ENCODE data around the gene MAML3. TPM values are rescaled to one million over a fixed set of nuclear protein-coding genes. Genes with fewer than 3 reads are reported as not detected.

Gene MAML3
- total and polyA plus RNA-seq, 2 donors = 4.3 to 5.2 TPM

DNA sequence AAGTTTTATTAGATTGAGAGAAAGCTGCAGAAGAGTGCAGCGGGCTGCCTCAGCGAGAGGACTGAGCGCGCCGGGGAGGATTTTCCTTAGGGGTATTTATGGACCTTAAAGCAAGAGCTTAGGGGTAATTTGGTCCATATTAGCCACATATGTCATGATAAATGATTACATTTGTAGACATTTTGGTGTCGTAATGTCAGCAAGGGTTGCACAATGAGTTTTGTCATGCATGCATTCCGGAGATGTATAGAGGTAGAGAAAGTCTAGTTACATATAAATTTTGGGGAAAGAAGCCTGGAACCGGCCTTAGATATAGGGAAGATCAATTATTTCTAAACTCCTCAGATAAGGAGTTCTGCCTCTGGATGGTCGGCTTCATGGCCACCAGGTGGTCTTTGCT, 478.3 kb downstream of the MAML3 start:
- no peak for DNase-seq (ENCODE audit: low read depth in 6 of 9, low spot score in 9 of 9)
- WGBS = 98% methylated on average over 9 of the region's 9 CpGs
- Histone ChIP-seq H3K4me1 (ENCODE audit: control insufficient read depth in 2 of 2, insufficient read depth in 2 of 2, low read length in 2 of 2) (no peaks in the 10 kb centered on the region), H3K27me3 (ENCODE audit: control insufficient read depth in 2 of 2, insufficient read depth in 1 of 2, low read length in 1 of 2) (no peaks in the 10 kb centered on the region), H3K27ac (ENCODE audit: low read depth in 1 of 2, low read length in 1 of 2) (no peak overlapping the region), H3K4me3 (ENCODE audit: low read length in 2 of 2) (no peak overlapping the region), H3K36me3 (ENCODE audit: control insufficient read depth in 2 of 2, insufficient read depth in 2 of 2, low read length in 1 of 2) (peaks cover 0 to 12% of the 10 kb centered on the region in 2 donors), H3K9me3 (ENCODE audit: control insufficient read depth in 2 of 2, insufficient read depth in 1 of 2, low read length in 1 of 2) (no peaks in the 10 kb centered on the region)

DNA sequence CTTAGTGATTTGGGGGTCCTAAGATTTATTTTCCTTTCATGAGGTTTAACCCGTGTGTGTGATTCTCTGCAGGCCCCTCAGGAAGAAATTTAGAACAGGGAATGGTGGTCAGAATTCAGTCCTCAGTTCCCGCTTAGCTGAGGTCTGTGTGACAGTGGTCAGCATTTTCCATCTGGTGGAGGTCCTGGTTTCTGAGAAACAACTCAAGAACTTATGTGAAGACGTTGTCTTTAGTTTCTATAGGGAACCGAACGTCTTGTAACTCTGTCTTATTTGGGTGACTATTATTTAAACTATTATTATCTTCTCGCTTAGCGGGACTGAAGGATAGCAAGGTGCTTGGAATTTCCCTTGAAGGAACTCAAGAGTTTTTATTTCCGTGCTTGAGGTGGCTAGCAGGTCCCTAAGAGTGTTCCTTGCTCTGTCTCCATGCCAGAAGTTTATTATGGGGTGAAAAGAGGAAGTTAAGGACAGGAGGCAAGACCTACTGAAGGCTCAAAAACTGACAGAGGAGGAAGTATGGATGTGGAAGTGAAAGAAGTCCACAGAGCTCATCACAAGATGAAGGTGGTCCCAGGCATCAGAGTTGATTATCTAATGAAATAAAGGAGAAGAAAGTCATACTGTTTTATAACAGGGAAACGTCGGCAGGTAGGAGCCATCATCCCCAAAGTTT, 479.0 kb downstream of the MAML3 start:
- Histone ChIP-seq H3K9me3 (ENCODE audit: control insufficient read depth in 2 of 2, insufficient read depth in 1 of 2, low read length in 1 of 2) (no peaks in the 10 kb centered on the region), H3K27ac (ENCODE audit: low read depth in 1 of 2, low read length in 1 of 2) (no peak overlapping the region), H3K4me1 (ENCODE audit: control insufficient read depth in 2 of 2, insufficient read depth in 2 of 2, low read length in 2 of 2) (peaks cover 0 to under 1% of the 10 kb centered on the region in 2 donors), H3K27me3 (ENCODE audit: control insufficient read depth in 2 of 2, insufficient read depth in 1 of 2, low read length in 1 of 2) (no peaks in the 10 kb centered on the region), H3K36me3 (ENCODE audit: control insufficient read depth in 2 of 2, insufficient read depth in 2 of 2, low read length in 1 of 2) (peaks cover 0 to 12% of the 10 kb centered on the region in 2 donors), H3K4me3 (ENCODE audit: low read length in 2 of 2) (no peak overlapping the region)
- WGBS = 85% methylated on average over 10 of the region's 10 CpGs
- DNase-seq (ENCODE audit: low read depth in 6 of 9, low spot score in 9 of 9) = peak in 1 of 9 donors; percentile 27

DNA sequence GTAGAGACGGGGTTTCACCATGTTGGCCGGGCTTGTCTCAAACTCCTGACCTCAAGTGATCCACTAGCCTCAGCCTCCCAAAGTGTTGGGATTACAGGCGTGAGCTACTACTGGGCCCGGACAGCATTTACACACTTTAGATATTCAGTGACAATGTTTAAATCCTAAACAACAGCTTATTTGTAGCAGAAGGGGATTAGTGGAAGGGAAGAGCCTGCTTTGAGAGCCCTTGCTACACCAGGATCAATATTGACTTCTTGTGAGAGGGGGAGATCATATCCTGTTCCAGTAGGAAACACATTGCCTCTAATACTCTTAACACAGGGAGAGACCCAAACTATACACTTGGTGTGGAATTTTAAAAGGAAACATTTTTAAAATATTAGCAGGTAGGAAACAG, 481.3 kb downstream of the MAML3 start:
- 97% methylated on average over 4 of the region's 4 CpGs for WGBS
- H3K4me1 ChIP-seq (ENCODE audit: control insufficient read depth in 2 of 2, insufficient read depth in 2 of 2, low read length in 2 of 2) = peaks cover 0 to 13% of the 10 kb centered on the region in 2 donors
- no peak for DNase-seq (ENCODE audit: low read depth in 6 of 9, low spot score in 9 of 9)
- no peaks in the 10 kb centered on the region for H3K27me3 ChIP-seq (ENCODE audit: control insufficient read depth in 2 of 2, insufficient read depth in 1 of 2, low read length in 1 of 2)
- no peak overlapping the region for H3K27ac ChIP-seq (ENCODE audit: low read depth in 1 of 2, low read length in 1 of 2)
- no peaks in the 10 kb centered on the region for H3K9me3 ChIP-seq (ENCODE audit: control insufficient read depth in 2 of 2, insufficient read depth in 1 of 2, low read length in 1 of 2)
- peaks cover 0 to 4% of the 10 kb centered on the region in 2 donors for H3K36me3 ChIP-seq (ENCODE audit: control insufficient read depth in 2 of 2, insufficient read depth in 2 of 2, low read length in 1 of 2)
- no peak overlapping the region for H3K4me3 ChIP-seq (ENCODE audit: low read length in 2 of 2)

DNA sequence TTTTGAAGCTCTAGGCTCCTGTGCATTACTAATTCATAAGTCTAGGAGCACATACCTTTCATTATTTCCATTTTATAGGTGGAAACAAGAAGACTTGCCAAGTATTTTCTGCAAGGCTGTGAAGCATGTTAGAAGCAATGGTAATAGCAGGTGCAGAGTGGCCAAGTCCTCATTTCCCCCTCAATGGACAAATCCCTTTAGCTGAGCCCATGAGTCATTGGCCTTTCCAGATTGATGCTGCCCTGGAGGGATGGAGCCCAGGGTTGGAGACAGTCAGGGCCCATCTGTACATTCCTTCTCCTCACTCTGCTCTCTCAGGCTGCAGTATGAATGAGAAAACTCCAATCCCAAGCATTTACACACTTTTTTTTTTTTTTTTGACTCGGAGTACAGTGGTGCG, 481.8 kb downstream of the MAML3 start:
- H3K9me3 ChIP-seq (ENCODE audit: control insufficient read depth in 2 of 2, insufficient read depth in 1 of 2, low read length in 1 of 2) = no peaks in the 10 kb centered on the region
- no peak overlapping the region for H3K27ac ChIP-seq (ENCODE audit: low read depth in 1 of 2, low read length in 1 of 2)
- no peaks in the 10 kb centered on the region for H3K27me3 ChIP-seq (ENCODE audit: control insufficient read depth in 2 of 2, insufficient read depth in 1 of 2, low read length in 1 of 2)
- WGBS = 98% methylated on average over 2 of the region's 2 CpGs
- H3K36me3 ChIP-seq (ENCODE audit: control insufficient read depth in 2 of 2, insufficient read depth in 2 of 2, low read length in 1 of 2) = peaks cover 0 to 4% of the 10 kb centered on the region in 2 donors
- DNase-seq (ENCODE audit: low read depth in 6 of 9, low spot score in 9 of 9) = no peak
- peaks cover 0 to 18% of the 10 kb centered on the region in 2 donors for H3K4me1 ChIP-seq (ENCODE audit: control insufficient read depth in 2 of 2, insufficient read depth in 2 of 2, low read length in 2 of 2)
- H3K4me3 ChIP-seq (ENCODE audit: low read length in 2 of 2) = no peak overlapping the region

DNA sequence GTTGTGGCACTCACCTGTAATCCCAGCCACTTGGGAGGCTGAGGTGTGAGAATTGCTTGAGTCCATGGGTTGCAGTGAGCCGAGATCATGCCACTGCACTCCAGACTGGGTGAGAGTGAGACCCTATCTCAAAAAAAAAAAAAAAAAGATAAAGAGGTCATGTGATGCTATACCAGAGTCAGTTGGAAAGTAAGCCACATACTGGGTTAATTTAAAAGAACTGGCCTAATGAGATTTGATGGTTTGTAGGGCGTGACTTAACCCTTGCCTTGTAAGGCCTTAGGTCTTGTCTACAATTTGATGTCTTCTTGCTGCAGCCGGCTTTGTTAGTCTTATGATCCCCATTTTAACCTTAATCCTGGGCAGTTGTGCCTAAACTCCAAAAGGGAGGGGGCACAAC, 483.2 kb downstream of the MAML3 start:
- Histone ChIP-seq H3K9me3 (ENCODE audit: control insufficient read depth in 2 of 2, insufficient read depth in 1 of 2, low read length in 1 of 2) (no peaks in the 10 kb centered on the region), H3K27me3 (ENCODE audit: control insufficient read depth in 2 of 2, insufficient read depth in 1 of 2, low read length in 1 of 2) (no peaks in the 10 kb centered on the region), H3K36me3 (ENCODE audit: control insufficient read depth in 2 of 2, insufficient read depth in 2 of 2, low read length in 1 of 2) (peaks cover 0 to 4% of the 10 kb centered on the region in 2 donors), H3K27ac (ENCODE audit: low read depth in 1 of 2, low read length in 1 of 2) (no peak overlapping the region), H3K4me3 (ENCODE audit: low read length in 2 of 2) (no peak overlapping the region), H3K4me1 (ENCODE audit: control insufficient read depth in 2 of 2, insufficient read depth in 2 of 2, low read length in 2 of 2) (peaks cover 0 to 29% of the 10 kb centered on the region in 2 donors)
- WGBS = over 99% methylated on average over 3 of the region's 3 CpGs
- no peak for DNase-seq (ENCODE audit: low read depth in 6 of 9, low spot score in 9 of 9)

DNA sequence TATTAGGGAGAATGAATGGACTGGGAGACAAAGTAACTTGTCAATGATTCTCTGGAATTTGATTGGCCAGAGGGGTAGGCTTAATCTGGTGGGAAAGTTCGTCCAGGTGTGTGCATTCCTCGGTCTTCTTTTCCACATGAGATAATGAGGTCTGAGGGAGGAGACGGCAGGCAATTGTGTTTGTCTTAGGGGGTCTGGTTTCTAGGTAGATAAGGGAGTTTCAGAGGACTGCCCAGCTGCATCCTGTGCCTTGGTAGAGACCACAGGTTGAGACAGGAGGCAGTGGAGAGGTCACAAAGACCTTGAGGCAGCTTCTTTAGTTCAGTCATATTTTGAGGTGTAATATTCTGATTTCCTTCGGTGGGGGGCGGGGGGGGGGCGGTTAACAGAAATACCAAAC, 484.1 kb downstream of the MAML3 start:
- Histone ChIP-seq H3K27me3 (ENCODE audit: control insufficient read depth in 2 of 2, insufficient read depth in 1 of 2, low read length in 1 of 2) (no peaks in the 10 kb centered on the region), H3K27ac (ENCODE audit: low read depth in 1 of 2, low read length in 1 of 2) (no peak overlapping the region), H3K4me3 (ENCODE audit: low read length in 2 of 2) (no peak overlapping the region), H3K9me3 (ENCODE audit: control insufficient read depth in 2 of 2, insufficient read depth in 1 of 2, low read length in 1 of 2) (no peaks in the 10 kb centered on the region), H3K36me3 (ENCODE audit: control insufficient read depth in 2 of 2, insufficient read depth in 2 of 2, low read length in 1 of 2) (peaks cover 0 to 4% of the 10 kb centered on the region in 2 donors), H3K4me1 (ENCODE audit: control insufficient read depth in 2 of 2, insufficient read depth in 2 of 2, low read length in 2 of 2) (peaks cover 3 to 37% of the 10 kb centered on the region in 2 donors)
- no peak for DNase-seq (ENCODE audit: low read depth in 6 of 9, low spot score in 9 of 9)
- WGBS = 40% methylated on average over 6 of the region's 6 CpGs

DNA sequence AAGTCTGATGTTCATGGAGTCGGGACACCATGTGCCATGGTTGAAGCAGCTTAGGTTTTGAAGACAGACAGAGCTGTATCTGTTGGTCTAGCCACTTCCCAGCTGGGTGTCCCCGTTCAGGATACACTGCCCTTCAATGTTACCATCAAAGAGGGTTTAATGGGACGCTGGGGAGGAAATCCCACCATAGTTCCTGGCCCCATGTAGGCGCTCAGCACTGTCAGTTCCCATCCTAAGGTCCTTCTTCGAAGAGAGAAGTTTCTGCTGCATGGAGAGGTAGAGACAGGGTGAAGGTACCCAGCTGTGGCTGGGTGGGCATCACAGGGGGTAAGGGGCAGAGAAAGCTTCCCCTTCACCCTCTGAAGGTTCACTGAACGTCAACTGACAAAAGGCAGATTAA, 484.6 kb downstream of the MAML3 start:
- 88% methylated on average over 6 of the region's 6 CpGs for WGBS
- no peak for DNase-seq (ENCODE audit: low read depth in 6 of 9, low spot score in 9 of 9)
- H3K27me3 ChIP-seq (ENCODE audit: control insufficient read depth in 2 of 2, insufficient read depth in 1 of 2, low read length in 1 of 2) = no peaks in the 10 kb centered on the region
- no peak overlapping the region for H3K27ac ChIP-seq (ENCODE audit: low read depth in 1 of 2, low read length in 1 of 2)
- H3K36me3 ChIP-seq (ENCODE audit: control insufficient read depth in 2 of 2, insufficient read depth in 2 of 2, low read length in 1 of 2) = peaks cover 0 to 4% of the 10 kb centered on the region in 2 donors
- no peak overlapping the region for H3K4me3 ChIP-seq (ENCODE audit: low read length in 2 of 2)
- peaks cover 3 to 38% of the 10 kb centered on the region in 2 donors for H3K4me1 ChIP-seq (ENCODE audit: control insufficient read depth in 2 of 2, insufficient read depth in 2 of 2, low read length in 2 of 2)
- no peaks in the 10 kb centered on the region for H3K9me3 ChIP-seq (ENCODE audit: control insufficient read depth in 2 of 2, insufficient read depth in 1 of 2, low read length in 1 of 2)

DNA sequence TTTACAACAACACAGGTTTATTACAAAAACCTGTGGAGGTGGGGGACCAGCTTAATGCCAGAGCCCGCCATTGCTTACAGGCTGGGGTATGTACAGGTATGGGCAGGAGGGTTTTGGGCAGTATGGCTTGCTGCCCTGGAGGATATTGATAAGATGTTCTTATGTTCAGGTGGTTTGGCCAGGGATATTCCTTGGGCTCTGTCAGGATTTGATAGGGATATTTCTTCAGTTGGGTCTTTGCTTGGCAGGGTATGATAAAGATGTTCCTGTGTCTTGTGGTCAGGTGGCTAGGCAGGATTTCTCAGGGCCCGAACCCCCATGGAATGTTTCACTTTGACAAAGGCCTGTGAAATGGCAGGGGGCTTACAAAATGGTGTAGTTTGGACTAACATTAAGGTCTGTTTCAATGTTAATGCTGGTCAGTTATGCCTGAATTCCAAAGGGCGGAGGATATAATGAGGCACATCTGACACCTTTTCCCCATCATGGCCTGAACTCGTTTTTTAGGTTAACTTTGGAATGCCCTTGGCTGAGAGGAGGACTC, 485.3 kb downstream of the MAML3 start:
- Histone ChIP-seq H3K36me3 (ENCODE audit: control insufficient read depth in 2 of 2, insufficient read depth in 2 of 2, low read length in 1 of 2) (peaks cover 0 to 3% of the 10 kb centered on the region in 2 donors), H3K4me1 (ENCODE audit: control insufficient read depth in 2 of 2, insufficient read depth in 2 of 2, low read length in 2 of 2) (peaks cover 3 to 38% of the 10 kb centered on the region in 2 donors), H3K27ac (ENCODE audit: low read depth in 1 of 2, low read length in 1 of 2) (no peak overlapping the region), H3K27me3 (ENCODE audit: control insufficient read depth in 2 of 2, insufficient read depth in 1 of 2, low read length in 1 of 2) (no peaks in the 10 kb centered on the region), H3K4me3 (ENCODE audit: low read length in 2 of 2) (no peak overlapping the region), H3K9me3 (ENCODE audit: control insufficient read depth in 2 of 2, insufficient read depth in 1 of 2, low read length in 1 of 2) (no peaks in the 10 kb centered on the region)
- DNase-seq (ENCODE audit: low read depth in 6 of 9, low spot score in 9 of 9) = no peak
- WGBS = 95% methylated on average over 4 of the region's 4 CpGs

DNA sequence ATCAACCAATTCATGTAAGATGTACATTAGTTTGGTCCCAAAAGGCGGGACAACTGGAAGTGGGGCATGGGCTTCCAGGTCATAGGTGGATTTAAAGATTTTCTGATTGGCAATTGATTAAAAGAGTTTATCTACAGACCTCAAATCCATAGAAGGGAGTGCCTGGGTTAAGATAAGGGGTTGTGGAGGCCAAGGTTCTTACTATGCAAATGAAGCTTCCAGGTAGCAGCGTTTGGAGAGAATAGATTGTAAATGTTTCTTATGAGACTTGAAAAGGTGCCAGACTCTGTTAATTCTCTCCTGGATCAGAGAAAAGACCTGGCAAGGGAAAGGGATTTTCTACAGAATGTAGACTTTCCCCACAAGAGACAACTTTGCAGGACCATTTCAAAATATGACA, 485.9 kb downstream of the MAML3 start:
- H3K9me3 ChIP-seq (ENCODE audit: control insufficient read depth in 2 of 2, insufficient read depth in 1 of 2, low read length in 1 of 2) = no peaks in the 10 kb centered on the region
- H3K36me3 ChIP-seq (ENCODE audit: control insufficient read depth in 2 of 2, insufficient read depth in 2 of 2, low read length in 1 of 2) = no peaks in the 10 kb centered on the region
- H3K27me3 ChIP-seq (ENCODE audit: control insufficient read depth in 2 of 2, insufficient read depth in 1 of 2, low read length in 1 of 2) = no peaks in the 10 kb centered on the region
- H3K27ac ChIP-seq (ENCODE audit: low read depth in 1 of 2, low read length in 1 of 2) = no peak overlapping the region
- H3K4me1 ChIP-seq (ENCODE audit: control insufficient read depth in 2 of 2, insufficient read depth in 2 of 2, low read length in 2 of 2) = peaks cover 3 to 38% of the 10 kb centered on the region in 2 donors
- WGBS = 97% methylated on average over 2 of the region's 2 CpGs
- H3K4me3 ChIP-seq (ENCODE audit: low read length in 2 of 2) = no peak overlapping the region
- no peak for DNase-seq (ENCODE audit: low read depth in 6 of 9, low spot score in 9 of 9)
